H1 (cell line): ENCODE results near the gene DDR1. TPM values are rescaled to one million over a fixed set of nuclear protein-coding genes. Genes with fewer than 3 reads are reported as not detected.

Experiments
- ATF3 ChIP-seq: IDR thresholded peaks from 2 replicates; pipeline ENCODE4 v1.6.1; 2011; ENCODE audit warnings: low read depth, mild to moderate bottlenecking, low read length; ENCODE audit not compliant: insufficient read depth
- CBX5 ChIP-seq: fragments of 300-800, 300-1000 bp; sonication (generic); IDR thresholded peaks from 2 replicates; pipeline ENCODE4 v1.7.1; 2016; ENCODE audit warnings: antibody characterized with exemption, low read length, low read depth
- HDAC2 ChIP-seq, 2 experiments: fragments of 300-600 bp in 1 of 2; sonication (generic) in 1 of 2; IDR thresholded peaks; 2 replicates each; pipeline ENCODE4 v1.6.1; 2011 to 2012; ENCODE audit warnings: low read depth in 2 of 2, low read length in 2 of 2, mild to moderate bottlenecking in 2 of 2, moderate library complexity in 2 of 2, borderline replicate concordance in 1 of 2, inconsistent platforms in 1 of 2
- RBBP5 ChIP-seq: IDR thresholded peaks from 2 replicates; pipeline ENCODE4 v1.7.1; 2012; ENCODE audit warnings: low read depth, mild to moderate bottlenecking, inconsistent platforms, low read length, moderate library complexity, borderline replicate concordance
- SRF ChIP-seq: IDR thresholded peaks from 2 replicates; pipeline ENCODE4 v1.6.1; 2011; ENCODE audit warnings: mild to moderate bottlenecking, low read depth, low read length, moderate library complexity
- SUZ12 ChIP-seq: fragments of 200-600 bp; sonication (generic); IDR thresholded peaks from 2 replicates; pipeline ENCODE4 v1.6.1; 2012; ENCODE audit warnings: mild to moderate bottlenecking, inconsistent platforms, low read length, moderate library complexity, mixed read lengths
- TAF1 ChIP-seq: IDR thresholded peaks from 2 replicates; pipeline ENCODE4 v1.6.1; 2011; ENCODE audit warnings: mild to moderate bottlenecking, low read depth, low read length
- ZNF274 ChIP-seq: IDR thresholded peaks from 2 replicates; pipeline ENCODE4 v1.7.0; 2012; ENCODE audit warnings: low read length, borderline replicate concordance; ENCODE audit errors: extremely low read depth
- polyA plus RNA-seq, 7 experiments: library from polyadenylated mRNA; depleted of rRNA in 3 of 7; stranded (reverse) in 5 of 7; unstranded in 2 of 7; fragments of >200 nt in 5 of 7; fragments of 200-250 nt in 2 of 7; gene quantifications; 1 replicate in 5 of 7; 2 replicates in 1 of 7; 4 replicates in 1 of 7; pipeline versions ENCODE4 v1.2.1 to v1.2.3, GENCODE V29; 2011 to 2013; ENCODE audit warnings: missing spikeins in 2 of 7, mixed read lengths in 2 of 7
- total RNA-seq: library from RNA; stranded (reverse); fragmentation: NEBNext Ultra II Directional; extraction: Animal tissue kit (Norgen Biotek cat#: 25700); gene quantifications from 2 replicates; pipeline ENCODE4 v1.2.1, GENCODE V29; 2021

DDR1 gene
- total and polyA plus RNA-seq, 2 of the 8 experiments (the other 6 are each of a cell fraction or from before 2014, with no cell fraction given), result 99.4 to 181 TPM

- no peak for TF ChIP-seq ATF3
- TF ChIP-seq SRF, result no peak
- no peak for TF ChIP-seq TAF1
- TF ChIP-seq HDAC2 (IDR thresholded peaks at IDR 0.05; ENCODE audit: borderline replicate concordance in 1 of 2, low read depth in 2 of 2, low read length in 2 of 2), result no peak
- no peak for TF ChIP-seq ZNF274
- TF ChIP-seq SUZ12, result no peak
- TF ChIP-seq CBX5, result no peak
- TF ChIP-seq RBBP5, result no peak
These were observed 2.7 kb upstream of the DDR1 start (continued) for GRCh38 chr6:30881392-30882203.
